ENCODE results near the gene C10orf53.

DNA sequence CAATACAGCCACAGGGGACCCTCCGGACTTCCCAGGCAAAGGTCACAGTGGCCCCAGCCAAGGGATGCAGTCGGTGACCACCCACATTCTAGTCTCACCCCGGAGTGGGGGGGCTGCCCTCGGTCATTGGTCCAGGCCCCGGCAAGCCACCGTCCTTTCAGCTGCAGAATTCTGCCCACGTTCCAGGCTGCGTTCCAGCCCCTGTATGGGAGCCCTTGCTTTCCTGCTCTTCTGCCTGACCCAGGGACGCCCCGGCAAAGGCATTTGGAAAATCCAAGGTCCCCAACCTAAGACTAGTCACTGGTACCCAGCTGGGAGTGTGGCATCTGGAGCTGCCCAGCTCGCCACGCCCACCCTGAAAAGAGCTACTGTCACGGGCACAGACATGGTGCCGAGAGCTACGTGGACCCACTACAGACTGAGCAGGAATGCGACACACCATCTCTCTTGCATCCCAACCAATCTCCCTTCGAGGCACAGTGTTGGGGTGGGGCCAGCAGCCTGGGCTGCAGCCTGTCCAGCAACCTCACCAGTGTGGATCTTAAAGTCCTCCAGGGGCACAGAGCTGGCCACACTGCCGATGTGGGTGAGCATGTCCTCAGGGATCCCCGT, 64.1 kb downstream of the C10orf53 start:
- no peak for TF ChIP-seq CTCF (IDR thresholded peaks at IDR 0.05)
- no peak for TF ChIP-seq POLR2A (IDR thresholded peaks at IDR 0.05)
